Measurements from ENCODE around the gene MYO7B. TPM values are rescaled to one million over a fixed set of nuclear protein-coding genes. Genes with fewer than 3 reads are reported as not detected.

MYO7B gene
- total and polyA plus RNA-seq, 2 donors (not counting 1 experiment from before 2014, with no cell fraction given), result 5.0 to 68.2 TPM

GRCh38 chr2:127604986-127605385 is 69.5 kb downstream of the MYO7B start:
- no peak overlapping the region for H3K4me2 ChIP-seq (replicated peaks; ENCODE audit: low read depth, low read length, poor library complexity, severe bottlenecking)
- Mint-ChIP-seq H3K27ac (no peak overlapping the region), H3K4me1 (peaks cover 33% of the 10 kb centered on the region), H3K4me3 (no peak overlapping the region), H3K9me3 (ENCODE audit: insufficient read depth) (peaks cover 3% of the 10 kb centered on the region), H3K27me3 (no peaks in the 10 kb centered on the region)
- peaks cover 6 to 7% (median 7%) of the 10 kb centered on the region in 3 donors for H3K9me3 ChIP-seq (ENCODE audit: control extremely low read depth in 1 of 3, control insufficient read depth in 2 of 3, insufficient read depth in 1 of 3, low read length in 2 of 3)
- H3K36me3 ChIP-seq (replicated peaks in 1 of 2; ENCODE audit: control extremely low read depth in 1 of 2, control insufficient read depth in 1 of 2, extremely low read depth in 1 of 2, insufficient read depth in 2 of 2, low read length in 1 of 2), result no peaks in the 10 kb centered on the region
- intact Hi-C loops (cut with micrococcal nuclease), result no loop called here
- no peak overlapping the region for H3K9ac ChIP-seq (ENCODE audit: low read length)
- H4K20me1 ChIP-seq (ENCODE audit: control insufficient read depth, insufficient read depth, low read length, poor library complexity, severe bottlenecking), result no peaks in the 10 kb centered on the region
- CTCF ChIA-PET, result interaction anchor here (1.2 to 5.8 kb wide), 3 partner anchors 14 to 45 kb away, joined by 3 to 31 read pairs (median 16); no protein-coding TSS in a partner anchor
- TF ChIP-seq EZH2 (IDR thresholded peaks at IDR 0.05; ENCODE audit: borderline replicate concordance, insufficient read depth, low read depth, low read length, poor library complexity, severe bottlenecking), result no peak
- TF ChIP-seq, protein P1, sequence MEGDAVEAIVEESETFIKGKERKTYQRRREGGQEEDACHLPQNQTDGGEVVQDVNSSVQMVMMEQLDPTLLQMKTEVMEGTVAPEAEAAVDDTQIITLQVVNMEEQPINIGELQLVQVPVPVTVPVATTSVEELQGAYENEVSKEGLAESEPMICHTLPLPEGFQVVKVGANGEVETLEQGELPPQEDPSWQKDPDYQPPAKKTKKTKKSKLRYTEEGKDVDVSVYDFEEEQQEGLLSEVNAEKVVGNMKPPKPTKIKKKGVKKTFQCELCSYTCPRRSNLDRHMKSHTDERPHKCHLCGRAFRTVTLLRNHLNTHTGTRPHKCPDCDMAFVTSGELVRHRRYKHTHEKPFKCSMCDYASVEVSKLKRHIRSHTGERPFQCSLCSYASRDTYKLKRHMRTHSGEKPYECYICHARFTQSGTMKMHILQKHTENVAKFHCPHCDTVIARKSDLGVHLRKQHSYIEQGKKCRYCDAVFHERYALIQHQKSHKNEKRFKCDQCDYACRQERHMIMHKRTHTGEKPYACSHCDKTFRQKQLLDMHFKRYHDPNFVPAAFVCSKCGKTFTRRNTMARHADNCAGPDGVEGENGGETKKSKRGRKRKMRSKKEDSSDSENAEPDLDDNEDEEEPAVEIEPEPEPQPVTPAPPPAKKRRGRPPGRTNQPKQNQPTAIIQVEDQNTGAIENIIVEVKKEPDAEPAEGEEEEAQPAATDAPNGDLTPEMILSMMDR (IDR thresholded peaks at IDR 0.05), result no peak
- H3K79me2 ChIP-seq (ENCODE audit: control insufficient read depth, insufficient read depth, low read length), result no peaks in the 10 kb centered on the region
- ATAC-seq (ENCODE audit: low read depth) (no peak), DNase-seq (no peak)
- no peak overlapping the region for H2AFZ ChIP-seq (ENCODE audit: insufficient read depth, low read depth, low read length, poor library complexity, severe bottlenecking)
- 93% methylated on average over 6 of the region's 8 CpGs for WGBS (ENCODE audit: insufficient coverage)
- peaks cover 5 to 25% of the 10 kb centered on the region in 2 donors for H3K4me1 ChIP-seq (ENCODE audit: control insufficient read depth in 2 of 2, insufficient read depth in 2 of 2, low read length in 2 of 2)
- H3K27me3 ChIP-seq (replicated peaks in 1 of 4; ENCODE audit: control extremely low read depth in 1 of 4, control insufficient read depth in 3 of 4, insufficient read depth in 4 of 4, low read length in 3 of 4), result no peaks in the 10 kb centered on the region
- no peak overlapping the region for H3K4me3 ChIP-seq (ENCODE audit: control extremely low read depth in 1 of 5, extremely low read depth in 1 of 5, insufficient read depth in 1 of 5, low read depth in 2 of 5, low read length in 4 of 5)
- no peak overlapping the region for H3K27ac ChIP-seq (ENCODE audit: low read length in 2 of 2)
- POLR2A ChIA-PET, result no interaction called here

DNA sequence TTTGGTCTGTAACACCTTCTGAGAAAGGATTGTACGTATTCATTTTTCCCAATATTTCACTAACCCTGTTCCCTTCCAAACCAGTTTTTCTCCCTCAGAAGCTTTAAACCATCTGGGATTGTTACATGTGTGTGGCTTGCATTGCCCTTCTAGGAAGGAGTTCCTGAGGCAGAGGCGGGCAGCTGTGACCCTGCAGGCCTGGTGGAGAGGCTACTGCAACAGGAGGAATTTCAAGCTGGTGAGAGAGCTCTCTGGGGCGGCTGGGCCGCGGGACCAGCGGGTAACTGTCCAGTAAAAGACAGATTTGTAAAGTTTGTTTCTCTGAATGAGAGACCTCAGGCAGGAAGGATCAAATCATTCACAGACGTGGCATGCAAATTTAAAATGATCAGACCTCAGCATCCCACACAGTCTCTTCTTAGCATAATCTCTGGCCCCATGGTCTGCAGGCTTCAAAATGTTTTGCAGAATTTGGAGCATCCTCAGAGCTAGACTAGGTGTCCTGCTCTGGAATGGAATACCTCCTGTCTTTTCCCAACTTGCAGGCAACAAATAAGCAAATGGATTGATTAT is 70.3 kb downstream of the MYO7B start:
- Mint-ChIP-seq H3K27ac (no peak overlapping the region), H3K4me3 (no peak overlapping the region), H3K9me3 (ENCODE audit: insufficient read depth) (peaks cover 3% of the 10 kb centered on the region), H3K4me1 (peaks cover 35% of the 10 kb centered on the region), H3K27me3 (no peaks in the 10 kb centered on the region)
- no peak for TF ChIP-seq EZH2 (IDR thresholded peaks at IDR 0.05; ENCODE audit: borderline replicate concordance, insufficient read depth, low read depth, low read length, poor library complexity, severe bottlenecking)
- TF ChIP-seq, protein P1 (IDR thresholded peaks at IDR 0.05), result no peak
- WGBS (ENCODE audit: insufficient coverage), result 64% methylated on average over 6 of the region's 7 CpGs
- no peaks in the 10 kb centered on the region for H3K36me3 ChIP-seq (replicated peaks in 1 of 2; ENCODE audit: control extremely low read depth in 1 of 2, control insufficient read depth in 1 of 2, extremely low read depth in 1 of 2, insufficient read depth in 2 of 2, low read length in 1 of 2)
- H3K4me3 ChIP-seq (ENCODE audit: control extremely low read depth in 1 of 5, extremely low read depth in 1 of 5, insufficient read depth in 1 of 5, low read depth in 2 of 5, low read length in 4 of 5), result no peak overlapping the region
- peaks cover 5 to 25% of the 10 kb centered on the region in 2 donors for H3K4me1 ChIP-seq (ENCODE audit: control insufficient read depth in 2 of 2, insufficient read depth in 2 of 2, low read length in 2 of 2)
- peak; percentile 33 for ATAC-seq (ENCODE audit: low read depth)
- no peaks in the 10 kb centered on the region for H3K27me3 ChIP-seq (replicated peaks in 1 of 4; ENCODE audit: control extremely low read depth in 1 of 4, control insufficient read depth in 3 of 4, insufficient read depth in 4 of 4, low read length in 3 of 4)
- no peaks in the 10 kb centered on the region for H3K79me2 ChIP-seq (ENCODE audit: control insufficient read depth, insufficient read depth, low read length)
- H4K20me1 ChIP-seq (ENCODE audit: control insufficient read depth, insufficient read depth, low read length, poor library complexity, severe bottlenecking), result no peaks in the 10 kb centered on the region
- intact Hi-C loops (cut with micrococcal nuclease), result no loop called here
- H3K27ac ChIP-seq (ENCODE audit: low read length in 2 of 2), result no peak overlapping the region
- CTCF ChIA-PET, result interaction anchor here (2.6 to 5.8 kb wide), 2 partner anchors 15 to 44 kb away, joined by 16 to 31 read pairs; no protein-coding TSS in a partner anchor
- POLR2A ChIA-PET, result no interaction called here
- no peak overlapping the region for H3K4me2 ChIP-seq (replicated peaks; ENCODE audit: low read depth, low read length, poor library complexity, severe bottlenecking)
- H2AFZ ChIP-seq (ENCODE audit: insufficient read depth, low read depth, low read length, poor library complexity, severe bottlenecking), result no peak overlapping the region
- H3K9ac ChIP-seq (ENCODE audit: low read length), result no peak overlapping the region
- H3K9me3 ChIP-seq (ENCODE audit: control extremely low read depth in 1 of 3, control insufficient read depth in 2 of 3, insufficient read depth in 1 of 3, low read length in 2 of 3), result peaks cover 6 to 10% (median 7%) of the 10 kb centered on the region in 3 donors
- no peak for DNase-seq

Data from B cell (primary cell).